Peyer's patch (tissue), 4 donors: ENCODE data around the gene USF1. TPM values are rescaled to one million over a fixed set of nuclear protein-coding genes. Genes with fewer than 3 reads are reported as not detected.
"Not testable (repeated sequence)": the region's sequence is repeated elsewhere in the genome, so short reads cannot be mapped to it uniquely, and the experiment has no call there.

ENCODE experiments used
- DNase-seq, 3 donors: peaks; one replicate each; pipeline ENCODE4 v3.0.0-alpha.2; 2017 to 2019
- H3K27ac ChIP-seq, 4 donors: fragments of 200-600 bp; sonication (generic); one replicate each; pipeline ENCODE4 v1.5.1; 2016 to 2019
- H3K27me3 ChIP-seq, 2 donors: fragments of 200-600 bp; sonication (generic); one replicate each; pipeline ENCODE4 v1.5.1; 2019
- H3K36me3 ChIP-seq, 3 donors: fragments of 200-600 bp; sonication (generic); one replicate each; pipeline ENCODE4 v1.5.1; 2016 to 2019
- H3K4me1 ChIP-seq, 4 donors: fragments of 200-600 bp; sonication (generic); one replicate each; pipeline ENCODE4 v1.5.1; 2016 to 2019
- H3K4me3 ChIP-seq, 4 donors: fragments of 200-600 bp; sonication (generic); 1 replicate in 3 of 4; 2 replicates in 1 of 4; pipeline ENCODE4 v1.5.1; 2016 to 2019; ENCODE audit warnings: mild to moderate bottlenecking in 1 of 4
- H3K9me3 ChIP-seq, 4 donors: fragments of 200-600 bp; sonication (generic); one replicate each; pipeline ENCODE4 v1.5.1; 2016 to 2019; ENCODE audit warnings: mild to moderate bottlenecking in 1 of 4
- POLR2A ChIP-seq, 2 donors: fragments of 450-650 bp; IDR thresholded peaks; one replicate each; pipeline ENCODE4 v1.5.1; 2017; ENCODE audit warnings: antibody characterized with exemption in 2 of 2, mild to moderate bottlenecking in 2 of 2, moderate library complexity in 2 of 2
- total RNA-seq, 4 donors: library from RNA; depleted of rRNA; stranded (reverse); fragments of >200 nt; gene quantifications; one replicate each; pipeline ENCODE4 v1.1.0, GENCODE V29; 2016
- TF ChIP-seq, protein P1 (sequence below), 6 experiments: fragments of 450-650 bp in 4 of 6; fragments of 200-600 bp in 2 of 6; sonication (generic) in 1 of 6; IDR thresholded peaks; one replicate each; pipeline ENCODE4 v1.5.1; 2017 to 2019; ENCODE audit warnings: antibody characterized with exemption in 6 of 6, mild to moderate bottlenecking in 3 of 6, moderate library complexity in 1 of 6

The USF1 gene
- total RNA-seq, 4 donors from 2014 or later, result 72.0 to 119 (median 98.2) TPM

DNA sequence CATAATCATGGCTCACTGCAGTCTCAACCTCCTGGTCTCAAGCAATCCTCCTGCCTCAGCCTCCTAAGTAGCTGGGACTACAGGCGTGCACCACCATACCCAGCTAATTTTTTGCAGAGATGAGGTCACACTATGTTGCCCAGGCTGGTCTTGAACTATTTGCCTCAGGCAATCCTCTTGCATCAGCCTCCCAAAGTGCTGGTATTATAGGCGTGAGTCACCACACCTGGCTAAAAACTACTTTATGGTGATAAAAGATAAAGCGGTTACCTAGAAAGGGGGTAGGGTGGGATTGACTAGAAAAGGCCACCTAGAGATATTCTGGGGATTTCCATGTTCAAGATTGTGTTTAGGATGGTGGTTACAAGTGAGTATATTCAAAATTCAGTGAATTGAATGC, 12.0 kb downstream of the USF1 start:
- Histone ChIP-seq H3K36me3 (no peaks in the 10 kb centered on the region), H3K27me3 (no peaks in the 10 kb centered on the region), H3K27ac (no peak overlapping the region), H3K4me3 (no peak overlapping the region), H3K4me1 (peaks cover 0 to 13% (median 0%) of the 10 kb centered on the region in 4 donors), H3K9me3 (no peaks in the 10 kb centered on the region)
- TF ChIP-seq, protein P1, sequence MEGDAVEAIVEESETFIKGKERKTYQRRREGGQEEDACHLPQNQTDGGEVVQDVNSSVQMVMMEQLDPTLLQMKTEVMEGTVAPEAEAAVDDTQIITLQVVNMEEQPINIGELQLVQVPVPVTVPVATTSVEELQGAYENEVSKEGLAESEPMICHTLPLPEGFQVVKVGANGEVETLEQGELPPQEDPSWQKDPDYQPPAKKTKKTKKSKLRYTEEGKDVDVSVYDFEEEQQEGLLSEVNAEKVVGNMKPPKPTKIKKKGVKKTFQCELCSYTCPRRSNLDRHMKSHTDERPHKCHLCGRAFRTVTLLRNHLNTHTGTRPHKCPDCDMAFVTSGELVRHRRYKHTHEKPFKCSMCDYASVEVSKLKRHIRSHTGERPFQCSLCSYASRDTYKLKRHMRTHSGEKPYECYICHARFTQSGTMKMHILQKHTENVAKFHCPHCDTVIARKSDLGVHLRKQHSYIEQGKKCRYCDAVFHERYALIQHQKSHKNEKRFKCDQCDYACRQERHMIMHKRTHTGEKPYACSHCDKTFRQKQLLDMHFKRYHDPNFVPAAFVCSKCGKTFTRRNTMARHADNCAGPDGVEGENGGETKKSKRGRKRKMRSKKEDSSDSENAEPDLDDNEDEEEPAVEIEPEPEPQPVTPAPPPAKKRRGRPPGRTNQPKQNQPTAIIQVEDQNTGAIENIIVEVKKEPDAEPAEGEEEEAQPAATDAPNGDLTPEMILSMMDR (IDR thresholded peaks at IDR 0.05), result no peak
- TF ChIP-seq POLR2A (IDR thresholded peaks at IDR 0.05), result no peak
- DNase-seq, result no peak

DNA sequence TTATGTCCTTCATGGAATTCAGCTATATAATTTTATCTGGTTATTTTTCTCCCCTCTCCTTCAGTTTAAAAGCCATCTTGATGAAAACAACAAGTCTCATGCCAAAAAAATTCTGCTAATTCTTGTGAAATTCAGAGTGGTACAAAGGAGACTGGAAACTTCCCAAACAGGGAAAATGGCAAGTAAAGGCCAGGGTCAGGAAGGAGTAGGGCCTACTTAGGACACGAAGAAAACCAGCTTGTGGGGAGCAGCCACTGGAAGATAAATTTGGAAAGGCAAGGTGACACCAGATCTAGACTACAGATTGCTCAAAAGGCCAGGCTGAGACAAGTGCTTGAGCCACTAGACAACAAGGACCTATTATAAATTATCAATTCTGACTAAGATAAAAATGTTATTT, 13.4 kb downstream of the USF1 start:
- peaks cover 0 to 5% (median 0%) of the 10 kb centered on the region in 4 donors for H3K4me1 ChIP-seq
- H3K27ac ChIP-seq, result no peak overlapping the region
- no peaks in the 10 kb centered on the region for H3K36me3 ChIP-seq
- H3K9me3 ChIP-seq, result no peaks in the 10 kb centered on the region
- no peak overlapping the region for H3K4me3 ChIP-seq
- TF ChIP-seq, protein P1 (IDR thresholded peaks at IDR 0.05), result no peak
- TF ChIP-seq POLR2A (IDR thresholded peaks at IDR 0.05), result no peak
- DNase-seq, result no peak
- no peaks in the 10 kb centered on the region for H3K27me3 ChIP-seq

DNA sequence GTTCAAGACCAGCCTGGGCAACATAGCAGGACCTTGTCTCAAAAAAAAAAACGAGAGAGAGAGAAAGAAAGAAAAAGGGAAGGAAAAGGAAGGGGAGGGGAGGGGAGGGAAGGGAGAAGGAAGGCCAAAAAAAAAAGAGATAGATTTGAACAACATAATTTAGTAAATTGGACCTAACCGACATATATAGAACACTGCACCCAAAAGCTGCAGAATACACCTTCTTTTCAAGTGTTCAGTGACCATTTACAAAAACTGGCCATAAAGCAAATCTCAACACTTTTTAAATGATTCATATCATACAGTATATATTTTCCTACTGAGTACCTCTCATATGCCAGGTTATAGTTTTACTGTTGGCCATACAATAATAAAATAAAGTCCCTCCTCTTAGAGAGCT, 13.9 kb downstream of the USF1 start:
- H3K9me3 ChIP-seq, result no peaks in the 10 kb centered on the region

DNA sequence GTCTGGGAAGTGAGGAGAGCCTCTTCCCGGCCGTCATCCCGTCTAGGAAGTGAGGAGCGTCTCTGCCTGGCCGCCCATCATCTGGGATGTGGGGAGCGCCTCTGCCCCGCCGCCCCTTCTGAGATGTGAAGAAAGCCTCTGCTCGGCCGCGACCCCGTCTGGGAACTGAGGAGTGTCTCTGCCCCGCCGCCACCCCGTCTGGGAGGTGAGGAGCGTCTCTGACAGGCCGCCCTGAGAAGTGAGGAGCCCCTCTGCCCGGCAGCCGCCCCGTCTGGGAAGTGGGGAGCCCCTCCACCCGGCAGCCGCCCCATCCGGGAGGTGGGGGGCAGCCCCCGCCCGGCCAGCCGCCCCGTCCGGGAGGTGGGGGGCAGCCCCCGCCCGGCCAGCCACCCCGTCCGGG, 16.3 kb downstream of the USF1 start:
- H3K27me3 ChIP-seq, H3K4me3 ChIP-seq, DNase-seq, H3K27ac ChIP-seq, H3K9me3 ChIP-seq, H3K4me1 ChIP-seq, H3K36me3 ChIP-seq: not testable (repeated sequence)

More for the DNA sequence above, 13.9 kb downstream of the USF1 start:
- Histone ChIP-seq H3K4me3 (no peak overlapping the region), H3K27ac (no peak overlapping the region), H3K4me1 (no peaks in the 10 kb centered on the region), H3K36me3 (no peaks in the 10 kb centered on the region), H3K27me3 (no peaks in the 10 kb centered on the region)
- TF ChIP-seq, protein P1 (IDR thresholded peaks at IDR 0.05), result no peak
- TF ChIP-seq POLR2A (IDR thresholded peaks at IDR 0.05), result no peak
- DNase-seq, result no peak

DNA sequence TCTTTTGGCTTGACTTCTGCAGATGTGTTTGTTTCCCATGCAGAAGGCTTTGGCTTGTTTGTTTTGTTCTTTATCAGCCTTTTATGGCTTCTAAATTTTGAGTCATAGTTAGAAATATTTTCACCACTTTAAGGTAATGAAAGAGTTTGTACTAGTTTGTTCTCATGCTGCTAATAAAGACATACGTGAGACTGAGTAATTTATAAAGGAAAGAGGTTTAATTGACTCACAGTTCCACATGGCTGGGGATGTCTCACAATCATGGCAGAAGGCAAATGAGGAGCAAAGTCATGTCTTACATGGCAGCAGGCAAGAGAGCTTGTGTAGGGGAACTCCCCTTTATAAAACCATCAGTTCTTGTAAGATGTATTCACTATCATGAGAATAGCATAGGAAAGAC, 18.8 kb downstream of the USF1 start:
- DNase-seq, result not testable (repeated sequence)

DNA sequence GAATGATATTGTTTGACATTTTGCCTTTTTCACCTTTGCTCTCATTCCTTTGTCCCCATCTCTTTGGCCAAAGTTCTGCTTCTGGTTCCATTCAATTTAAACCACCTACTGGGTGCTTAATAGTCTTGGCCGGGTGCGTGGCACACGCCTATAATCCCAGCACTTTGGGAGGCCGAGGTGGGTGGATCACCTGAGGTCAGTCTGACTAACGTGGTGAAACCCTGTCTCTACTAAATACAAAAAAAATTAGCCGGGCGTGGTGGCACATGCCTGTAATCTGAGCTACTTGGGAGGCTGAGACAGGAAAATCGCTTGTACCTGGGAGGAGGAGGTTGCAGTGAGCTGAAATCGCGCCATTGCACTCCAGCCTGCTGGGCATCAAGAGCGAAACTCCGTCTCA, 23.3 kb downstream of the USF1 start:
- DNase-seq, H3K9me3 ChIP-seq, H3K36me3 ChIP-seq, H3K27me3 ChIP-seq, H3K4me3 ChIP-seq, H3K27ac ChIP-seq: not testable (repeated sequence)
- H3K4me1 ChIP-seq, result peaks cover 0 to 23% (median 3%) of the 10 kb centered on the region in 4 donors

More for the DNA sequence above, 18.8 kb downstream of the USF1 start:
- H3K27me3 ChIP-seq, H3K4me1 ChIP-seq, H3K9me3 ChIP-seq, H3K4me3 ChIP-seq, H3K27ac ChIP-seq, H3K36me3 ChIP-seq: not testable (repeated sequence)

DNA sequence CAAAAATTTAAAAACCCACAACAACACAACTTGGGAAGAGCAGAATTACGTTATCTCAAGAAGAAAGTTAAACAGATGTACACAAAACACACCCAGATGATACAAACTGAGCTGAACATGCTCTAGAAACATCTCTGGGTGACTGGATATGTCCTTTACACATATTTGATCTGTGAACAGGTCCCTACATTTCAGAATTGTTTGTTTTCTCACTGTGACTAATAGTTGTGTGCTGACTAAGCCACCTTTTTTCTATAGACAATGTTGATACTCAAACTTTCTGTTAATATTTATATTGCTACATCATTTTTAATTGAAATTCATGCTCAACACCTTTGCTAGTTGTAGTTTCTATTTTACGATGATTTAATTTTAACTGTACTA, 23.8 kb downstream of the USF1 start:
- no peak for DNase-seq

More for the DNA sequence above, 23.8 kb downstream of the USF1 start:
- Histone ChIP-seq H3K4me1 (peaks cover 0 to 28% (median 3%) of the 10 kb centered on the region in 4 donors), H3K27ac (peak overlapping the region in 3 of 4 donors; percentile 86 to 91 (median 89)), H3K36me3 (no peaks in the 10 kb centered on the region), H3K27me3 (no peaks in the 10 kb centered on the region), H3K4me3 (peak overlapping the region in 2 of 4 donors; percentile 69 to 81), H3K9me3 (no peaks in the 10 kb centered on the region)
- TF ChIP-seq POLR2A (IDR thresholded peaks at IDR 0.05), result no peak
- TF ChIP-seq, protein P1 (IDR thresholded peaks at IDR 0.05), result no peak
